ENCODE data around the gene COLEC11.
"Not testable (repeated sequence)": the region's sequence is repeated elsewhere in the genome, so short reads cannot be mapped to it uniquely, and the experiment has no call there.

COLEC11 gene

DNA sequence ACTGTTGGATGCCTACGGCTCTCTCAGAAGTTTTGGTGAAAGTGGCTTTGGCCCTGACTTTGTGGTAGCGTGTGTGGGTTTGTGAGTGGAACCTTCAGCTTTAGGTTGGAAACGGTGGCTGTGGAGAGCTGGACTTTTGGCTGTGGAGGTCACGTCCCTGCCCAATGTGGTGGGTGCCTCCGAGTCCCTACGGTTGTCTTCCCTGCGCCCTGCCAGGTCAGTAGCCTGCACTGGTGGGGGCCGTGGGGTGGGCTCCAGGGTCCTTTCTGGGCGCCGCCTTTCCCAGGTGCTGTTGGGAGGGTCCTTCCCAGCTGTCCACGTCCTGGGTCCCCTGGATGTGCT, 11.1 kb downstream of the COLEC11 start:
- DNase-seq (ENCODE audit: low spot score): no peak

DNA sequence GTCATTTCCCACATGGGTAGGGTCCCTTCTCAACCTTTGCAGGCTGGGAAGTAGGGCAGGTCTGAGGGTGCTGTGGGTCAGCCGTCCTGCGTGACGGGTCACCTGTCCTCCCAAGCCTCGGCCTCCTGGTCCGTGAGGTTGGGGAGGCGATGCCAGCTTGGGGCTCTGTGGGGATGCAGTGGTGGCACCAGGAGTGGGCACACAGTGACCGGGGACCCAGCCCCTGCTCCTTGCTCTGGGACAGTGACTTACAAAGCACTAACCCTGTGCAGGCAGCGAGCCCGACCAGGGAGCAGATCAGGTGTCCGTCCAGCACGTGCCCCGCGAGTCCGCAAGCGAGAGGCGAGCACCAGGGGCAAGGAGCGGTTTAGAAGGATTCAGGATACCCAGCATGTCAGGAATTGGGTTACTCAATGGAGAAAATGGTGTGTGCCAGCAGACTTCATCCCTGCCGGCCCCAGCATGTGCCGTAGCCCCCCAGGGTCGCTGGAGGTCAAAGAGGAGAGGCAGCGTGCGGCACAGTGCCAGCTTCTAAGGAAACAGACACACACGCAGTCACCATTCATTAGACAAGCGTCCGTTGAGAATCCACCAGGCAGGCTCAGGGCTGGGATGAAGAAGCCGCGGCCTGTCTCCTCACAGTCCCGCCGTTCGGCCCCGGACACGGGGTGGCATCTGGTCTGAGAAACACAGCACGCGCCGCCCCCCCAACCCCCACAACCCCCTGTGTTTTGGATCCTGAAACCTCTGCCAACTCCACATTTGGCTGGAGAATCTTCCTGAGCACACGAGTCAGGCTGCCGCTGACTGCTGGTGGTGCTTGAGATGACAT, 11.7 kb downstream of the COLEC11 start:
- no peak for DNase-seq (ENCODE audit: low spot score)

DNA sequence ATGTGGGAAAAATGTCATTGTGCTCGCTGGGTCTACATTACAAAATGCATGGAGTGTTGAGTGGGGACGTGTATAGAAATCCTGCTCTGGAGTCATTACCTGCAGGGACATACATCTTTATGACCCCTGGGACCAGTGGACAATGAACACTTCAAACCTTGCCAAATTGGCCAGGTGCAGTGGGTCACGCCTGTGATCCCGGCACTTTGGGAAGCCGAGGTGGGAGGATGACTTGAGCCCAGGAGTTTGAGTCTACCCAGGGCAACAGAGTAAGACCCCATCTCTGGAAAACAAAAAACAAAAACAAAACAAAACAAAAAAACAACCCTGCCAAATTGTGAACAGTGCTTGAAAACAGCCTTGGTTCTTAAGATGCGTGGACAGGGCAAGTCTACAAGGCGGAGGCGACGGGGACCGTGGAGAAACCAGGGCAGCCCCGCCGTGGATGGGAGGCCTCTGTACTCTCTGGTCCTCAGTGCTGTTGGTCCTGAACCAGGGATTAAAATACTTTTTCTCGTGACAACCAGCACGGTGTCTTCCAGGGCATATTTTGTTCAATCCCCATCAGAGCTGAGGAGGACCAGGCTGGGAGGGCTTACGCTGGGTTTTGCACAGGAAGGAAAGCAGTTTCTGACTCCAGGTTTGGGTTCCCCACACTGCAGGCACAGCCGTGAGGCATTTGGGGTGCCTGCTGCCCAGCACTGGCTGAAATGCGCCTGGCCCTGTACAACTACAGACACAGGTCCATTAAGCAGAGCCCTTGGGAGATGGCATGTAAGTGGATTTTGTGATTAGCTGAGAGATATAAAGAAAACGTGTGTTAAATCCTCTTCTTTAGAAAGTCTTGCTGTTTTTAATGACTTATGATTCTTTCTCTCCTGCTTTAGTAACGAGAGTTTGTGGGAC, 13.7 kb downstream of the COLEC11 start:
- no peak for DNase-seq (ENCODE audit: low spot score)

DNA sequence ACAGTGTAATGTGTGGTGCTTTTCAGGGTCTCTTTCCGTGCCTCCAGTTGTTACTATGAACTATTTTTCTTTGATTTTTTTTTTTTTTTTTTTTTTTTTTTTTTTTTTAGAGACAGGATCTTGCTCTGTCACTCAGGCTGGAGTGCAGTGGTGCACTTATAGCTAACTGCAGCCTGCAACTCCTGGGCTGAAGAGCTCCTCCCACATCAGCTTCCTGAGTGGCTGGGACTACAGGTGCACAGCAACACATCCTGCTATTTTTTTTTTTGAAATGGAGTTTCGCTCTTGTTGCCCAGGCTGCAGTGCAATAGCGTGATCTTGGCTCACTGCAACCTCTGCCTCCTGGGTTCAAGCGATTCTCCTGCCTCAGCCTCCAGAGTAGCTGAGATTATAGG, 14.4 kb downstream of the COLEC11 start:
- DNase-seq (ENCODE audit: low spot score): not testable (repeated sequence)

DNA sequence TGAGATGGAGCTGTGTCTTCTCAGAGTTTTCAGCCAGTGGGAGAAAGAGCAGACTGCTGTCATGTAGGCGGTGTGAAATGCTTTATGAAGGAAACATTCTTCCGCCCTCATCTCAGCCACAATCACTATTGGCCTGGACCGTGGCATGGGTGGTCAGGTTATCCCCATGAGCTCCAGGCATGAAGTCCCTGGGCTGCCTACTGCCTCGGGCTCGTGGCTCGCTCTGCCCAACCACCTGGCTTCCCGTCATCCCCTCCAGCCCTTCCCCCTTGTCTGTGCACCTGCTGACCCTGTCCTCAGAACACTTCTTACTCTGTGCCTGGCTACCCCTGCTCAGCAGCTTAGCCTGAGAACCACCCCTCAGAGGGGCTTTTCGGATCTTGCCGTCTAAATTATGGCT, 15.5 kb downstream of the COLEC11 start:
- no peak for DNase-seq (ENCODE audit: low spot score)

DNA sequence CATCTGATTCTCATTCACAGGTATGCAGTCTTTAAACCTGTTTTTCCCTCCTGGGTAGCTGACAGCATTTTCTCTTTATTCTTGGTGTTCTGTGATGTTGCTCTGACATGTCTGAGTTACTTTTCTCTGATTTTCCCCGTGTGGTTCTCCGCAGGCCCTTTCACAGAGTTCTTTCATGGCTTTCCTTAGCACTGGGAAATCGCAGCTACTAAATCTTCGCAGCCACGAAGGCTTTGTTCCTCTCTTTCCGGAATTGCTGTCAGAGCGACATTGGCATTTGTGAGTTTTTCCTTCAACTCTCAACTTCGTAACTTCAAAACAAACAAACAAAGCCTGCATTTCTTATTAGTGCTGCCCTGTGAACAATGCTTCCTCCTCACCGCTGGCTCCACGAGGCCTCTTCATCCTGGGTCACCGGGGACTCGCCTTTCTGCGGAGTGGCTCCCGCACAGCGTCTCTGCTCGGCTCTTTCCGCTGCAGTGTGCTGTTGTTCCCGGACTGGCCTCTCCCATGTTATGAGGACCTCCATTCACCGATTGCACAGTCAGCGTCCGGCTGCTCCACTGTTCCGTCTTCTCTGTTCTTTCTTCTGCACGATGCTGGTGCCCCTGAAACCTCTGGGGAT, 16.1 kb downstream of the COLEC11 start:
- no peak for DNase-seq (ENCODE audit: low spot score)

DNA sequence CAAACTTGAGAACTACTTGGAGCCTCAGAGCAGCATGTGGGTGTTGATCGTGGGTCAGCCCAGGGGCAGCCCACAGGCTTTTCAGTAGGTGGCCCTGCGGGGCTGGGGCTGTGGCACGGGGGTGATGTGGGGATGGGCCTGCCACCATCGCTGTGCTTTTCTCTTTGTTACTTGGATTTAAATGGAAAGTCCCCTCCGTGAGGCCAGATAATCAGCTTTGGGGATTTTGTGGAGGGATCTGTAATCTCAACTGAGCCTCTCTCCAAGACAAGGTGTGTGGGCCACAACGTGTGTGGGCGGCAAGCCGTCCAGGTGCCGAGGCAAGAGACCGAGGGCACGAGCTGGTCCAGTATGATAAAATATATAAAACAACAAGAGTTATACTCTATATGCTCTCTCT, 16.7 kb downstream of the COLEC11 start:
- DNase-seq (ENCODE audit: low spot score): no peak

DNA sequence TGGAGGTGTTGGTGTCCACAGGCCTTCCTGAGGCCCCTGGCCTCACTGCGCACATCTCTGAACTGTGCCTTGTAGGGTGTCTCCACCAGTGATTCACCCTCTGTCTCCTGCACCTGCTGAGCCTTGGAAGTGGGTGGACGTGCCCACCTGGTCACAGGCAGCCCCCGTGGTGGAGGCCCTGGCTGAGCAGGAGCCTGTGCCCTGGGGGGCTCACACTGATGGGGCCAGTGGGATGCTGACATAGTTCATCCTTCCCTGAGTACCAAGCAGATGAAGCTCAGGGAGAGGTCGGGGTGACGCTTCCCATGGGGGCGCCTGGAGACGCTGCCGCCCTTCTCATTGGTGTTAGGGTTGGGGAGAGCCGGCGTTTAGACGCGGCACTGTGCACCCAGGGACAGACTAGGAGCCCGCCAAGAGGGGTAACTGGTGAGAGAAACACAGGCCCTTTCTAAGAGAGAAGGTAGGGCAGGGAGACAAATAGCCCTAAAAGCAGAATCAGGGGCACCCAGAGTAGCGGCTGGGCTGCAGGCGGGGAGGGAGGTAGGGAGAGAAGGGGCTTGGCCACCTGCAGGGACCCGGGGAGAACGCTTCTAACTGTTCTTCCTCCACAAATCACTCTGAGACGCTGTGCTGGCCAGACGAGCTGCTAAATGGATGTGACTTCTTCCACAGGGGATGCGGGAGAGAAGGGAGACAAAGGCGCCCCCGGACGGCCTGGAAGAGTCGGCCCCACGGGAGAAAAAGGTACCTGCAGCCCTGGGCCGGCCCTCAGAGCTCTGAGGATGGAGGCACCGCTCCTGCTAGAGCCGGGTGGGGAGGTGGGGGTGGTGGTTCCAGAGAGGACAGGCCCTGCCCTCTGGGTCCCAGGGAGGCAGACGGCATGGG, 18.0 kb downstream of the COLEC11 start:
- no peak for DNase-seq (ENCODE audit: low spot score)

DNA sequence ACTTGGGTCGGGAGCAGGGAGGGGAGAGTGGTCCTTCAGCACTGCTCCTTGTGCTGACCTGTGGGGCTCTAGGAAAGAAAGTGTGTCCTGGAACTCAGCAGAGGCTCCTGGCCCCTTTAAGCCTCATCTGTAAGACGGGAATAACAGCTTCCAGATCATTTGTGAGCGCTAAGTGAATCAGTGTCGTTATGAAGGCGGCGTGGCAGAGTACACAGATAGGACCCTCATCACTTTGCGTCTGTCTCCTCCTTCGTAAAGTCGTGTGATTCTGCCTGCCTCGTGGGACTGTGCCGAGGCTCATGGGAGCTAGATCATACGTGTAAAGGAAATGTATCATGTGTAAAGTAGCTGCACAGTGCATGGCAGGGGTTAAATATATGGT, 18.6 kb downstream of the COLEC11 start:
- no peak for DNase-seq (ENCODE audit: low spot score)

DNA sequence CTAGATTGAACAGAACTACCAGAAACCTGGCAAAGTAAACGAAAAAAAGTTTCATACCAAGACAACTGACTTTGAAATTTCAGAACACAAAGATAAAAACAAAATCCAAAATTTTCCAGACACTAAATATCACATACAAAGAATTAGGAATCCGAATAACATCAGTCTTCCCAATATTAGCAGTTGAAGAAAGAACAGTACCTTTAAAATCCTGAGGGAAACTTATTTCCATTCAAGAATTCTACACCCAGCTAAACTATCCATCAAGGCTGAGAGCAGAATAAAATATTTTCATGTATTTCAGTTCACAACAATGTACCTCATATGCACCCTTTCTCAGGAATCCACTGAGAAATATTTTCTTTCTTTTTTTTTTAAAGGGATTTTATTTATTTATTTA, 19.8 kb downstream of the COLEC11 start:
- not testable (repeated sequence) for DNase-seq (ENCODE audit: low spot score)

DNA sequence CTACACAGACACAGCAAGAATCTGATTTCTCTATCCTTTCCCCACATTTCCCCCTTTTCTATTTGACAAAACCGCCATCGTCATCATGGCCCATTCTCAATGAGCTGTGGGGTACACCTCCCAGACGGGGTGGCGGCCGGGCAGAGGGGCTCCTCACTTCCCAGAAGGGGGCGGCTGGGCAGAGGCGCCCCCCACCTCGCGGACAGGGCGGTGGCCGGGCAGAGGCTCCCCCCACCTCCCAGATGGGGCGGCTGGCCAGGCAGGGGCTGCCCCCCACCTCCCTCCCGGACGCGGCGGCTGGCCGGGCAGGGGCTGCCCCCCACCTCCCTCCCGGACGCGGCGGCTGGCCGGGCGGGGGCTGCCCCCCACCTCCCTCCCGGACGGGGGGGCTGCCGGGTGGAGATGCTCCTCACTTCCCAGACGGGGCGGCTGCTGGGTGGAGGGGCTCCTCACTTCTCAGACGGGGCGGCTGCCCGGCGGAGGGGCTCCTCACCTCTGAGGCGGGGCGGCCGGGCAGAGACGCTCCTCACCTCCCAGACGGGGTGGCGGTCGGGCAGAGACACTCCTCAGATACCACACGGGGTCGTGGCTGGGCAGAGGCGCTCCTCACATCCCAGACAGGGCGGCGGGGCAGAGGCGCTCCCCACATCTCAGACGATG, 20.8 kb downstream of the COLEC11 start:
- not testable (repeated sequence) for DNase-seq (ENCODE audit: low spot score)

DNA sequence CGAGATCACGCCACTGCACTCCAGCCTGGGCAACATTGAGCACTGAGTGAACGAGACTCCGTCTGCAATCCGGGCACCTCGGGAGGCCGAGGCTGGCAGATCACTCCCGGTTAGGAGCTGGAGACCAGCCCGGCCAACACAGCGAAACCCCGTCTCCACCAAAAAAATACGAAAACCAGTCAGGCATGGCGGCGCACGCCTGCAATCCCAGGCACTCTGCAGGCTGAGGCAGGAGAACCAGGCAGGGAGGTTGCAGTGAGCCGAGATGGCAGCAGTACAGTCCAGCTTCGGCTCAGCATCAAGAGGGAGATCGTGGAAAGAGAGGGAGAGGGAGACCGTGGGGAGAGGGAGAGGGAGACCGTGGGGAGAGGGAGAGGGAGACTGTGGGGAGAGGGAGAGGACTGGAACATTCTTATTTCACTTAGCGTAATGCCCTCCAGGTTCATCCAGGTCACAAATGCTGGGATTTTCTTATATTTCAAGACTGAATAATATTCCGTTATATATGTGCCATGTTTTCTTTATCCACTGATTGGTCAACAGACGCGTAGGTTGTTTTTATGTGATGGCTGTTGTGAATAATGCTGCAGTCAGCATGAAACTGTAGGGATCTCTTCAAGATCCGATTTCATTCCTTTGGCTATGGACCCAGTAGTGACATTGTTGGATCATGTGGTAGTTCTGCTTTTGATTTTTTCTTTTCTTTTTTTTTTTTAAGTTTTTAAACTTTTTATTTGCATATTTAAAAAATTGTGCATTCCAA, 21.7 kb downstream of the COLEC11 start:
- not testable (repeated sequence) for DNase-seq (ENCODE audit: low spot score)

DNA sequence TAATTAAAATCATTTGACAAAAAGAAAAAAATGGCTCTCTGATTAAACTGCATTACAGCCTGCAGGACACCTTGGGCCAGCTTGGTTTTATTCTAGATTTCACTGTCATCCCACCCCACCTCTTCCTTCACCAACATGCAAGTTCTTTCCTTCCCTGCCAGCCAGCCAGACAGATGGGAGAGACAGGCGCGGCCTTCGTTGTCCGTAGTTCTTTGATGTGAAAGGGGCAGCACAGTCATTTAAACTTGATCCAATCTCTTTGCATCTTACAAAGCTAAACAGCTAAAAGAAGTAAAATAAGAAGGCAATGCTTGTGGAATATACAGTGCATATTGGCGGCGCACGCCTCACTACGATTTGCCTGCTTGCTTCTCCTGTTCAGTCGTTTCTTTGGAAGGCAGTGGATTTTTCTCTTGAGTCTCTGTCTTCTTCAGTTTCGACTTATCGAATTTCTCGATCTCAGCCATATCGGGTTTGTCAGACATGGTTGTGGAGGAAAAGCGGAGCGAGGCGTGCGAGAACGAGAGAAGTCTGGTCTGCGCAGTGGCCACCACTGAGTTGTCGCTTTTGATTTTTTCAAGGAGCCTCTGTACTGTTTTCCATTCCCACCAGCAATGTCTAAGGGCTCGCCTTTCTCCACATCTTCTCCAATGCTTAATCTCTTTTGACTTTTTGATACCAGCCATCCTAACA, 22.4 kb downstream of the COLEC11 start:
- DNase-seq (ENCODE audit: low spot score): no peak

DNA sequence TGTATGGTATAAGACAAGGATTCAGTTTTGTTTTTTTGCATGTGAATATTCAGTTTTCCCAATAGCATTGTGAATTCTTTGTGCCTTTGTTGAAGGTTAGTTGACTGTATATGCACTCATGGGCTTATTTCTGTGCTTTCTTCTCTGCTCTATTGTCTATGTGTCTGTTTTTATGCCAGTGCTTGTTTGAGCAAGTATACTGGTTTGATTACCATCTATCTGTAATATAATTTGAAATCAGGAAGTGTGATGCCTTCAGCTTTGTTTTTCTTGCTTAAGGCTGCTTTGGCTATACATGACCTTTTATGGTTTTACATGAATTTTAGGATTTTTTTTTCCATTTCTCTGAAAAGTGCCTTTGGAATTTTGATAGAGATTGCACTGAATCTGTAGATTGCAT, 23.5 kb downstream of the COLEC11 start:
- no peak for DNase-seq (ENCODE audit: low spot score)

DNA sequence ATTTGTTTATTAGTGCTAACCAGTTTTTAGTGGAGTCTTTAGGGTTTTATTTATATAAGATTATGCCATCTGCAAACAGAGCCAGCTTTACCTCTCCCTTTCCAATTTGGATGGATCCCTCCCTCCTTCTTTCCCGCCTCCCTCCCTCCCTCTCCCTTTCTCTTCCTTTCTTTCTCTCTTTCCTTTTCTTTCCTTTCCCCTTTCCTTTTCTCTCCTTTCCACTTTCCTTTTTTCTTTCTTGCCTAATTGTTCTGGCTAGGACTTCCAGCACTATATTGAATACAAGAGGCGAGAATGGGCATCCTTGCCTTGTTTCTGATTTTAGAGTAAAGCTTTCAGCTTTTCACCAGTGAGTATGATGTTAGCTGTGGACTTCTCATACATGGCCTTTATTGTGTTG, 24.1 kb downstream of the COLEC11 start:
- no peak for DNase-seq (ENCODE audit: low spot score)

DNA sequence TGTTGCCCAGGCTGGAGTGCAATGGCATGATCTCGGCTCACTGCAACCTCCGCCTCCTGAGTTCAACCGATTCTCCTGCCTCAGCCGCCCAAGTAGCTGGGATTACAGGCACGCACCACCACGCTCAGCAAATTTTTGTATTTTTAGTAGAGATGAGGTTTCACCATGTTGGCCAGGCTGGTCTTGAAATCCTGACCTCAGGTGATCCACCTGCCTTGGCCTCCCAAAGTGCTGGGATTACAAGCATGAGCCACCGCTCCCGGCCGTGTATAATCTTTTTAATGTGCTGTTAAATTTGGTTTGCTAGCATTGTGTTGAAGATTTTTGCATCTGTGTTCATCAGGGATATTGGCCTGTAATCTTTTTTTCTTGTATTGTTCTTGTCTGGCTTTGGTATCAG, 24.7 kb downstream of the COLEC11 start:
- DNase-seq (ENCODE audit: low spot score): not testable (repeated sequence)

DNA sequence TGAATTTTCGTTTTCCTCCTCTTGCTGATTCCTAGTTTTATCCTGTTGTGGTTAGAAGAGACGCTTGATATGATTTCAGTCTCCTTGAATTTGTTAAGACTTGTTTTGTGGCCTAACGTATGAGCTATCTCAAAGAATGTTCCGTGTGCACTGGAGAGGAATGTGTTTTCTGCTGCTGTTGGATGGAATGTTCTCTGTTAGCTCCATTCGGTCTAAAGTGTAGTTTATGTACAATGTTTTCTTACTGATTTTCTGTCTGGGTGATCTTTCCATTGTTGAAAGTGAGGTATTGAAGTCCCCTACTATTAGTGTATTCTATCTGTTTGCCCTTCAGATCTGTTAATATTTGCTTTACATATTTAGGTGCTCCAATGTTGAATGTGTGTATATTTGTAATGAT, 25.9 kb downstream of the COLEC11 start:
- DNase-seq (ENCODE audit: low spot score): no peak

DNA sequence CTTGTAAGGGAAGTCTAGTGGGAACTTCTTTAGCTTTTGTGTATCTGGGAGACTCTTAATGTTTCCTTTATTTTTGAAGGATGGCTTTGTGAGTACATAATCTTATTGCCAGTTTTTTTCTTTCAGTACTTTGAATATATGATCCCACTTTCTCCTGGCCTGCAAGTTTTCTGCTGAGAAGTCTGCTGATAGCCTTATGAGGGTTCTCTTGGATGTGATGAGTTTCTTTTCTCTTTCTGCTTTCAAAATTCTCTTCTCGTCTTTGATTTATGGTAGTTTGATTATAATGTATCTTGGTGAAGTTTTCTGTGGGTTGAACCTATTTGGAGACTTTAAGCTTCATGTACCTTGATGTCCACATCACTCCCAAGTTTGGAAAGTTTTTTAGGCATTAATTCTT, 28.1 kb downstream of the COLEC11 start:
- DNase-seq (ENCODE audit: low spot score): no peak

DNA sequence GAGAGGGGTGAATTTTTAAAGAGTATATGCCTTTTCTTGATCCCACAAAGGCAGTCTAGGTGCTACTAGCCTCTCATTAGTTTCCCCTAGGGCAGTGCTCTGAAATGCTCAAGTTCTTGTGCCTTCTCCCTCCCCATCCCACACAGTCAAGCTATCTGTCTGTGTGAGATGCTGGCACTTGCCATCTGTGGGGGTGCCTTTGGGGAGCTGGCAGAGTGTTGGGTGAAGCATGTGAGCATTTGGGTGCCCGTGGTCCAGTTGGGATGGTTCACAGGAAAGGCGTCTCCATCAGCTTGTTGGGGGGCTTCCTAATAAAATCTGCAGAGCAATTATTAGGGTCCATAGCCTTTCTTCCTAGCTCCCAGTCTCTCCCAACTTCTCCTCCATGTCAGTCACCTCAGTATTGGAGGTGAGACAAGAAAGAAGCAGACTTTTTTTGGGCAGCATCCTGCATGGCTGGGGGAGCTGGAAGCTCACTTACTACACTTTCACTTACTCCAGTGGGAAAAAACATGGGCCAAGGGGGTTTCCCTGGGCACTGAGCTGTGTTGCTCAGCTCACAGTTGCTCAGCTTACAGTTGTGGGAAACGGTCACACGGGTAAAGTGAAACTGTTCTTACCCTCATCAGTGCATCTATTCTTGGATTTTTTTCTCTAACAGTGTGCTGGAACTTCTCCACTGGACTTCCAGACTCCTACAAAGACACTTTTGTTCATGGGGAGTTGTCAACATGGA, 29.3 kb downstream of the COLEC11 start:
- DNase-seq (ENCODE audit: low spot score): no peak

All from SW480 (cell line).